ENCODE measurements around the gene PROX2. TPM values are rescaled to one million over a fixed set of nuclear protein-coding genes. Genes with fewer than 3 reads are reported as not detected.

Gene PROX2
- total and polyA plus RNA-seq, 9 donors: not detected

- no peaks in the 10 kb centered on the region for H3K9me3 ChIP-seq
- no peaks in the 10 kb centered on the region for H3K27me3 ChIP-seq
- intact Hi-C loops (cut with DNase I): no loop called here
- no peak for DNase-seq
- H3K36me3 ChIP-seq: no peaks in the 10 kb centered on the region
- H3K4me3 ChIP-seq: no peak overlapping the region
- no peaks in the 10 kb centered on the region for H3K4me1 ChIP-seq (ENCODE audit: insufficient read depth)
- 76 to 80% (median 79%) methylated on average over 5 of the region's 5 CpGs for WGBS, 3 donors
- TF ChIP-seq EP300 (IDR thresholded peaks at IDR 0.05) (no peak), POLR2A (IDR thresholded peaks at IDR 0.05) (no peak), CTCF (IDR thresholded peaks at IDR 0.05) (no peak)
- H3K27ac ChIP-seq: no peak overlapping the region
Measured at GRCh38 chr14:74875204-74875603, 741 bp downstream of the PROX2 start.

GRCh38 chr14:74871819-74872218 is 4.1 kb downstream of the PROX2 start:
- WGBS, 3 donors: 85 to 95% (median 94%) methylated on average over 4 of the region's 4 CpGs
- Histone ChIP-seq H3K4me1 (ENCODE audit: insufficient read depth) (no peaks in the 10 kb centered on the region), H3K27ac (no peak overlapping the region), H3K9me3 (no peaks in the 10 kb centered on the region), H3K27me3 (no peaks in the 10 kb centered on the region), H3K36me3 (no peaks in the 10 kb centered on the region), H3K4me3 (no peak overlapping the region)
- TF ChIP-seq CTCF (IDR thresholded peaks at IDR 0.05) (no peak), POLR2A (IDR thresholded peaks at IDR 0.05) (no peak), EP300 (IDR thresholded peaks at IDR 0.05) (no peak)
- no peak for DNase-seq
- intact Hi-C loops (cut with DNase I): no loop called here

- Histone ChIP-seq H3K36me3 (no peaks in the 10 kb centered on the region), H3K4me3 (no peak overlapping the region), H3K4me1 (ENCODE audit: insufficient read depth) (no peaks in the 10 kb centered on the region), H3K9me3 (no peaks in the 10 kb centered on the region), H3K27ac (no peak overlapping the region), H3K27me3 (no peaks in the 10 kb centered on the region)
- no peak for TF ChIP-seq EP300 (IDR thresholded peaks at IDR 0.05)
- TF ChIP-seq CTCF (IDR thresholded peaks at IDR 0.05): no peak
- TF ChIP-seq POLR2A (IDR thresholded peaks at IDR 0.05): no peak
- 85 to 95% (median 87%) methylated on average over 8 of the region's 8 CpGs for WGBS, 3 donors
- intact Hi-C loops (cut with DNase I): no loop called here
- no peak for DNase-seq
Measured at GRCh38 chr14:74868739-74869138, 7.2 kb downstream of the PROX2 start.

GRCh38 chr14:74867673-74868072 is 8.3 kb downstream of the PROX2 start:
- Histone ChIP-seq H3K27me3 (no peaks in the 10 kb centered on the region), H3K4me1 (ENCODE audit: insufficient read depth) (no peaks in the 10 kb centered on the region), H3K36me3 (no peaks in the 10 kb centered on the region), H3K27ac (no peak overlapping the region), H3K9me3 (no peaks in the 10 kb centered on the region), H3K4me3 (no peak overlapping the region)
- intact Hi-C loops (cut with DNase I): no loop called here
- no peak for DNase-seq
- WGBS, 3 donors: 37 to 53% (median 46%) methylated on average over 5 of the region's 5 CpGs
- TF ChIP-seq CTCF (IDR thresholded peaks at IDR 0.05) (no peak), EP300 (IDR thresholded peaks at IDR 0.05) (no peak), POLR2A (IDR thresholded peaks at IDR 0.05) (no peak)

All from ovary (tissue), 9 donors.